HEK293T (cell line): ENCODE data around the gene CAVIN1.

ENCODE experiments used
- ELF4 ChIP-seq: fragments of 450-650 bp; IDR thresholded peaks from 2 replicates; pipeline ENCODE4 v1.6.1; 2017; ENCODE audit warnings: antibody characterized with exemption
- FOXK2 ChIP-seq: fragments of 450-650 bp; IDR thresholded peaks from 2 replicates; pipeline ENCODE4 v1.6.1; 2016; ENCODE audit warnings: mild to moderate bottlenecking
- L3MBTL2 ChIP-seq: fragments of 450-650 bp; conservative IDR thresholded peaks from 2 replicates; pipeline ENCODE4 v1.6.1; 2016; ENCODE audit warnings: mild to moderate bottlenecking
- SP1 ChIP-seq: fragments of 450-650 bp; IDR thresholded peaks from 2 replicates; pipeline ENCODE4 v1.6.1; 2017
- SUZ12 ChIP-seq: fragments of 450-650 bp; IDR thresholded peaks from 2 replicates; pipeline ENCODE4 v1.6.1; 2016; ENCODE audit warnings: mild to moderate bottlenecking
- ZNF384 ChIP-seq: fragments of 450-650 bp; IDR thresholded peaks from 2 replicates; pipeline ENCODE4 v1.6.1; 2016

DNA sequence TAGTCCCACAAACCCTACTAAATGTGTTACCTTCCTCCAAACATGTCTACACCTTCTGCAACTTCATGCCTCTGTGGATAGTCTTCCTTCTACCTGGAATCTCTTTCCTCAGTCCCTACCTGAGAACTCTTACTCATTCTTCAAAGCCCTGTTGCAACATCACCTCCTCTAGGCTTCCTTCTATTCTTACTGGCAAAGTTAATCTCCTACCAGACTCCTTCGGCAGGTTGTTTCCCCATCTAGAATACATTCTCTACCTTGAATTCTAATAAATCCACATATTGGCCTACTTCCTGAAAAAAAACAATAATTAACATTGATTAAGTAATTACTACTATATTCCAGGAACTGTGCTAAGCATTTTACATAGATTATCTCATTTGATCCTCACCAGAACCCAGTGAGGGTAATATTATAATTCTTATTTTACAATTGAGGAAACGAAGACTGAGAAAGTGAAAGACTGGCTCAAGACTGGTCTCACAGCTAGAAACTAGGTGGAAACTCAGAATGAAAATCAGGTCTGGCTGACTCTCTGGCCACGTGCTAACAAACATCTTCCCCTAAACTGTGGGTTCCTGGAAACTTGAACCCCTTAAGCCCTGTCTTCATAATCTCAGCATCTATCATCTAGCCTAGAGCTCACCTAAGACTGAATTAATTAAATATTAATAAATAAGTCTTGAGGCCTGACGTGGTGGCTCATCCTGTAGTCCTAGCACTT is 30.2 kb downstream of the CAVIN1 start:
- TF ChIP-seq ZNF384 (no peak), FOXK2 (no peak), SP1 (no peak), ELF4 (no peak), L3MBTL2 (no peak), SUZ12 (no peak)
